Head of caudate nucleus (tissue), 42 donors: Measurements from ENCODE around the gene KIF3C.
A peak's percentile ranks its signal among the peaks of the same experiment; 100 is the strongest.
"Not testable (repeated sequence)": the region's sequence is repeated elsewhere in the genome, so short reads cannot be mapped to it uniquely, and the experiment has no call there.

ENCODE experiments used
- DNase-seq, 42 donors: peaks; one replicate each; pipeline versions ENCODE4 v3.0.0 to v3.0.0-alpha.2; 2020 to 2021; ENCODE audit warnings: mixed read lengths in 7 of 42
- intact Hi-C: fragments of 100-400 bp; cut with DNase I; formaldehyde crosslinking; loops from one replicate; pipeline ENCODE4 v1.15.0; 2022

The KIF3C gene

DNA sequence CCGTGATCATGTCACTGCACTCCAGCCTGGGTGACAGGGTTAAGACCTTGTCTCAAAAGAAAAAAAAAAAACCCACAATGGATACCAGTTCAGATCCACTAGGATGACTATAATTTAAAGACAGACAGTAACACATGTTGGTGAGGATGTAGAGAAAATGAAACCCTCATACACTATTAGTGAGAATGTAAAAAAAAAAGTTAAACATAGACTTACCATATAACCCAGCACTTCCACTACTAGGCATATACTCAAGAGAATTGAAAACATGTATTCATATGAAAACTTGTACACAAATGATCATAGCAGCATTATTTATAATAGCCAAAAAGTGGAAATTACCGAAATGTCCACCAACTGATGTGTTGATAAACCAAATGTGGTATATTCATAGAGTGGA lies 48.7 kb downstream of the KIF3C start:
- DNase-seq = no peak
- intact Hi-C loops = no loop called here

DNA sequence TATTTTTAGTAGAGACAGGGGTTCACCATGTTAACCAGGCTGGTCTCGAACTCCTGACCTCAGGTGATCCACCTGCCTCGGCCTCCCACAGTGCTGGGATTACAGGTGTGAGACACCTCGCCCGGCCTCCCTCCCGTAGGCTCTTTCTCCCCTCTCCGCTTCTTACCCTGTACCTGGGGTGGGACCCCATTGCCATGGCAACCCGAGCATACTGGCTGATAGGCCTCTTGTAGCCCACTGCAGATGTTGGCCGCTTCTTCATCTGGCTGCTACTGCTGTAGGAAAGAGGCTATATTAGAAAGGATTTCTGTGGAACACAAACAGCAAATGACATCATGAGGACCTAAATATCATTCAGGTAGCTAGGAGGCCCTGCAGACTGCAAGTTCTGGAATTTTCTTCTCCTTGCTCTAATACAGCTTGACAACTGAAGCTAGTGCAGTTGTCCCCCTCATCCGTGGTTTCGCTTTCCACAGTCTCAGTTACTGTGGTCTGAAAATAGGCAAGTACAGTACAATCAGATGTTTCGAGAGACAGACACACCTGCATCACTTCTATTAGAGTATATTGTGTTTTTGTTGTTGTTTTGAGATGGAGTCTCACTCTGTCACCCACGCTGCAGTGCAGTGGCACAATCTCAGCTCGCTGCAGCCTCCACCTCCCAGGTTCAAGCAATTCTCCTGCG lies 52.4 kb downstream of the KIF3C start:
- intact Hi-C loops = no loop called here
- DNase-seq = no peak

DNA sequence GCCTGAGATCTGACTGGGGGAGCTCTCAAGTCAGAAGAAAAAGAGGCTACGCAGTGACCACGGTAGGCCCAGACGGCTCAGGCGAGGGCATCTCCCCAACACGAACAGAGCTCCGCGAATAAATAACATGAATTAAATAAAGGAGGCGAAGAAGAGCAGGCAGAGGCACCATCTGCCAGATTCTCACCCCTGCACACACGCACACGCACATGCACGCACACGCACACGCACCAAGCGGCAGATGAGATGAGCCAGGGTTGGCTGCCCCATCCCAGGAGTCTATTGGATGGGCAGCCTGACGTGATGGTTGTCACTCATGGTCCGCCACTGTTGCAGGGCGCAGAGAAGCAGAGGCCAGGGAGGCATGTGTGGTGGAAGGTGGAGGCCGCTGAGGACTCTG lies 53.6 kb downstream of the KIF3C start:
- intact Hi-C loops = no loop called here
- no peak for DNase-seq

DNA sequence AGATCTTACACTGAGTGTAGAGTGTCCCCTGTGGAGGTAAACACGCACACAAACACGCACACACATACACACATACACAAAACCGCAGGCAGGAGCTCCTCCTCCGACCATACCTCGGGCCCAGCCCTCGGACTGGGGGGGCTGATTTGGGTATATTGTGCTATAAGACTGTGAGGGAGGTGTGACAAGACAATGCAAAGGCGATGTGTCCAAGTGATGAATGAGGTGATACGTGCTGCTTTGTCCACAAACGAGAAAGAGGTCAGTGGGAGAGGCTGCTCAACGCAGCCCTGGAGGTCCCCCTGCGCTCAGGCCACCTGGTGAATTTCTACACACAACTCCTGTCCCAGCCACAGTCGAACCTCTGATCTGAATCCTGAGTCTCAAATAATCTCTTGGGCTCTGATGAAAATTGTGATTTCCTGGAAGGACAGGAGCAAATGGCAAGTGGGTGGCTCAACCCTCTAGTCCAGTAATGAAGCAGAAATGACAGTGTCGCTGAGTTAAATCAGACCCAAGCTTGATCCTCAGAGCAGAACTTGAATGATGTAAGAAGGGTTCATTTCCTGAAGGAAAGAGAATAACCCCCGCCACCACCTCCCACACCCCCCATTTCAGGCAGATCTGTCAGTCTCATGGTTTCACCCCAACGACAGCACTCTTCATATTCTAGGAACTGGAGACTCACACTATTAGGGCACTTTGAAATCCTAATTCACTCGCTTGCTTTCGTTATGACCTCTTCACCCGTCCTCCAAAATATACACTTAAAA lies 55.1 kb downstream of the KIF3C start:
- intact Hi-C loops = no loop called here
- peak in 14 of 42 donors; percentile 3 to 59 (median 32) for DNase-seq

- DNase-seq = no peak
- intact Hi-C loops = no loop called here
Measured at GRCh38 chr2:25922501-25922900, 59.8 kb downstream of the KIF3C start.

DNA sequence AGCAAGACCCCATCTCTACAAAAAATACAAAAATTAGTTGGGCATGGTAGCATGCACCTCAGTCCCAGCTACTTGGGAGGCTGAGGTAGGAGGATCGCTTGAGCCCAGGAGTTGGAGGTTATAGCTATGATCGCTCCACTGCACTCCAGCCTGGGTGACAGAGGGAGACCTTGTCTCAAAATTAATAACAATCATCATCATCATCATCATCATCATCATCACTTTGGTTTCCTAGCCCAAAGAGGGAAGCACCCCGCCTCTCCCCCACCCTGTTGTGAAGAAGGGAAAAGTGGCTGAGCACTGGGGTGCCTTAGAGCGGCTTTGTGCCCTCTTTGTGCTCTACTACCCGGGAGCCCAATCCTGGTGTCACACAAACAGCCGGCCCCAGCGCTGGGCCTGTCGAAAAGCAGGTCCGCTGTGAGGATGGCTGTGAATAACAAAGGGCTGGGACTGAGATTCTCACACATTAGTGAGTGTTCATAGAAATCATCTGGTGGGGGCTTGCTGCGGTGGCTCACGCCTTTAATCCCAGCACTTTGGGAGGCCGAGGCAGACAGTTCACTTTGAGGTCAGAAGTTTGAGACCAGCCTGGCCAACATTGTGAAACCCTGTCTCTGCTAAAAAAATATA lies 61.4 kb downstream of the KIF3C start:
- DNase-seq = no peak
- intact Hi-C loops = no loop called here

DNA sequence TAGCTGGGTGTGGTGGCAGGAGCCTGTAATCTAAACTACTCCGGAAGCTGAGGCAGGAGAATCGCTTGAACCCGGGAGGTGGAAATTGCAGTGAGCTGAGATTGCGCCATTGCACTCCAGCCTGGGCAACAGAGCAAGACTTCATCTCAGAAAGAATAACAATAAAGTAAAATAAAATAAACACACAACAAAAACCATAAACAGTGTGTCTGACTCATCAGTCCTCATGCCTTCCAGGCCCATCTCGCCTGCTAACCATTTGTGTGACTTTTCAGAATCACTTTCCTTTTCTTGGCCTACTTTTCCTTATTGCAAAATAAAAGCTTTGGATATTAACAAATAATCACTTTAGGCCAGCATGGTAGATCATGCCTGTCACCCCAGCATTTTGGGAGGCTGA lies 62.0 kb downstream of the KIF3C start:
- no peak for DNase-seq
- intact Hi-C loops = no loop called here

DNA sequence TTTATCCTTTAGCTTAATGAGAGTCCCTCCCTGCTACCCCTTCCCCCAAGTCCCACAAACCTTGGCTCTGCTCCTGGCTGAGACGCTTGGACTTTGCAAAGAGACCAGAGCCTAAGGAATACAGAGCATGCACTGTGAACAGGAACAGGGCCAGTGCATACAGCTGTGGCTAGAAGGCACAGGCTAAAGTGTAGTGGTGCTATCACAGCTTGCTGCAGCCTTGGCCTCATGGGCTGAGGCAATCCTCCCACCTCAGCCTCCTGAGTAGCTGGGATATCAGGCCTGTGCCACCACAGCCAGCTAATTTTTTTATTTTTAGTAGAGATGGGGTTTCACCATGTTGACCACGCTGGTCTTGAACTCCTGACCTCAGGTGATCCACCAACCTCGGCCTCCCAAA lies 64.5 kb downstream of the KIF3C start:
- DNase-seq = no peak

DNA sequence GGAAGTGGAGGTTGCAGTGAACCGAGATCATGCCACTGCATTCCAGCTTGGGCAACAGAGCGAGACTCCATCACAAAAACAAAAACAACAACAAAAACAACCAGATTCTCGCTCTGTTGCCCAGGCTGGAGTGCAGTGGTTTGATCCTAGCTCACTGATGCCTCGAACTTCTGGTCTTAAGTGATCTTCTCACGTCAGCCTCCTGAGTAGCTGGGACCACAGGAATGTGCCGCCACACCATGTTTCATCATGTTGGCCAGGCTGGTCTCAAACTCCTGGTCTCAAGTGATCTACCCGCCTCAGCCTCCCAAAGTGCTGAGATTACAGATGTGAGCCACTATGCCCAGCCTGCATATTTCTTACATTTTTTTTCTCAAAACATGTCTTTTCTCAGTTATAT lies 64.9 kb downstream of the KIF3C start:
- intact Hi-C loops, DNase-seq: not testable (repeated sequence)

More for the DNA sequence above, 64.5 kb downstream of the KIF3C start:
- intact Hi-C loops = no loop called here

DNA sequence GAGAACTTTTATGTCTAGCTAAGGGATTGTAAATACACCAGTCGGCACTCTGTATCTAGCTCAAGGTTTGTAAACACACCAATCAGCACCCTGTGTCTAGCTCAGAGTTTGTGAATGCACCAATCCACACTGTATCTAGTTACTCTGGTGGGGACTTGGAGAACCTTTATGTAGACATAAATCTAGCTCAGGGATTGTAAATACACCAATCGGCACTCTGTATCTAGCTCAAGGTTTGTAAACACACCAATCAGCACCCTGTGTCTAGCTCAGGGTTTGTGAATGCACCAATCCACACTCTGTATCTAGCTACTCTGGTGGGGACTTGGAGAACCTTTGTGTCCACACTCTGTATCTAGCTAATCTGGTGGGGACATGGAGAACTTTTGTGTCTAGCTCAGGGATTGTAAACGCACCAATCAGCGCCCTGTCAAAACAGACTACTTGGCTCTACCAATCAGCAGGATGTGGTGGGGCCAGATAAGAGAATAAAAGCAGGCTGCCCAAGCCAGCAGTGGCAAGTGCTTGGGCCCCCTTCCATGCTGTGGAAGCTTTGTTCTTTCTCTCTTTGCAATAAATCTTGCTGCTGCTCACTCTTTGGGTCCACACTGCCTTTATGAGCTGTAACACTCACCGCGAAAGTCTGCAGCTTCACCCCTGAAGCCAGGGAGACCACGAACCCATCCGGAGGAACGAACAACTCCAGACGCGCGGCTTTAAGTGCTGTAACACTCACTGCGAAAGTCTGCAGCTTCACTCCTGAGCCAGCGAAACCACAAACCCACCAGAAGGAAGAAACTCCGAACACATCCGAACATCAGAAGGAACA lies 66.1 kb downstream of the KIF3C start:
- DNase-seq = peak in 2 of 42 donors; percentile 14 to 15
- intact Hi-C loops = not testable (repeated sequence)

DNA sequence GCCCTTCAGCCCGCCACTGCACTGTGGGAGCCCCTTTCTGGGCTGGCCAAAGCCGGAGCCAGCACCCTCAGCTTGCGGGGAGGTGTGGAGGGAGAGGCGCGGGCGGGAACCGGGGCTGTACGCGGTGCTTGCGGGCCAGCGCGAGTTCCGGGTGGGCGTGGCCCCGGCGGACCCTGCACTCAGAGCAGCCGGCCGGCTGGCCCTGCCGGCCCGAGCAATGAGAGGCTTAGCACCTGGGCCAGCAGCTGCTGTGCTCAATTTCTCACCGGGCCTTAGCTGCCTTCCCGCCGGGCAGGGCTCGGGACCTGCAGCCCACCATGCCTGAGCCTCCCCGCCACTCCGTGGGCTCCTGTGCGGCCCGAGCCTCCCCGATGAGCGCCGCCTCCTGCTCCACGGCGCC lies 66.9 kb downstream of the KIF3C start:
- DNase-seq, intact Hi-C loops: not testable (repeated sequence)

GRCh38 chr2:25913696-25913973 lies 68.7 kb downstream of the KIF3C start:
- DNase-seq, intact Hi-C loops: not testable (repeated sequence)

GRCh38 chr2:25912851-25913695 lies 69.2 kb downstream of the KIF3C start:
- intact Hi-C loops = no loop called here
- DNase-seq = peak in 36 of 42 donors; percentile 23 to 85 (median 54)

DNA sequence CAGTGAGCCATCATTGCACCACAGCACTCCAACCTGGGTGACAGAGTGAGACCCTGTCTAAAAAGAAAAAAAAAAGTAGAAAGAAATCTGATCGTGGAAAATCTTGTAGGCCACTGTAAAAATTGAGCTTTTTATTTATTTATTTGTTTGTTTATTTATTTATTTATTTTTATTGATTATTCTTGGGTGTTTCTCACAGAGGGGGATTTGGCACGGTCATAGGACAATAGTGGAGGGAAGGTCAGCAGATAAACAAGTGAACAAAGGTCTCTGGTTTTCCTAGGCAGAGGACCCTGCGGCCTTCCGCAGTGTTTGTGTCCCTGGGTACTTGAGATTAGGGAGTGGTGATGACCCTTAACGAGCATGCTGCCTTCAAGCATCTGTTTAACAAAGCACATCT lies 72.7 kb downstream of the KIF3C start:
- DNase-seq, intact Hi-C loops: not testable (repeated sequence)

DNA sequence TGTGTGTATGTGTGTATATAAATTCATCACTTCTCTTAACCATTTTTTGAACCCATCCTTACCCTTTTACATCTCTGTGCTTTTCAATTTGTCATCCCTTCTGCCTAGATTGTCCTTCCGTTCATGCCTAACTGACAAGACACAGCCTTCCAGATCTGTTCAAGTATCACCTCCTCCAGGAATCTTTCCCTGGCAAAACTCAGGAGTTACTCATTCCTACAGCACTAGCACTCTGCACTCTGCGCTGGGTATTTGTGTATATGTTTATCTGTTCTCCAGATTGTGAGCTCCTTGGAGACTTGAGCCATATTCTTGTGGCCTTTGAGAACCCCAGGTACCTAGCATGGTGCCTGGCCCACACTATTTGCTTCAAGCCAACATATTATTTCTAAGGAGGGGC lies 77.2 kb downstream of the KIF3C start:
- intact Hi-C loops = no loop called here
- DNase-seq = no peak

DNA sequence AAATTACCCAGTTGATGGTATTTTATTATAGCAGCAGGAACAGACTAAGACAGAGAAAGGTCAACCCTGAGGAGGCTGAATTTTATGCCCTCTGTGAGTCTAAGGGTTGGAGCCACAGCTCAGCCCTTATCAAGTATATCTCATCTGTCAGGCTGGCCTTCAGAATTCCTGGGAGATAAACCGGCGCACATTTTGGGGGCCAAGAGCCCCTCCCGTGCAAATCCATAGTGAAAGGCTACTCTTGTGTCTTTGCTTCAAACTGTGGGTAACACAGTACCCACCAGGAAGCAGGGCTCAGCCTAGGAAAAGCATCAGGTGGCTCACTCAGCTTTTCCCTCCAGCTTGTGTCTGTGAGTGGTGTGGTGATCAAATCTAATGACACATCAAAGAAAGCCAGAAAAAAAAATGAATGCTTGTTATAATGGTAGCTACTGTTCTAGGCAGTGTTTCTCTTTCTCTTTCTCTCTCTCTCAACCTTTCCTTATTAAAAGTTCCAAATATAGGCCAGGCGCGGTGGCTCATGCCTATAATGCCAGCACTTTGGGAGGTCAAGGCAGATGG lies 79.0 kb downstream of the KIF3C start:
- intact Hi-C loops = no loop called here

GRCh38 chr2:25899404-25899970 lies 82.8 kb downstream of the KIF3C start:
- intact Hi-C loops = no loop called here
- DNase-seq = no peak

More for the DNA sequence above, 79.0 kb downstream of the KIF3C start:
- no peak for DNase-seq

- no peak for DNase-seq
Measured at GRCh38 chr2:25897506-25897905, 84.8 kb downstream of the KIF3C start.

More at GRCh38 chr2:25897506-25897905, 84.8 kb downstream of the KIF3C start:
- intact Hi-C loops = no loop called here
